Tibial nerve (tissue), 4 donors: ENCODE data around the gene INSIG1.

Experiments used
- CTCF ChIP-seq, 5 experiments: fragments of 200-600 bp in 3 of 5; fragments of 450-650 bp in 2 of 5; sonication (generic) in 3 of 5; IDR thresholded peaks; one replicate each; pipeline ENCODE4 v1.5.1; 2016 to 2019; ENCODE audit warnings: antibody characterized with exemption in 5 of 5, mild to moderate bottlenecking in 3 of 5, moderate library complexity in 2 of 5
- EP300 ChIP-seq, 2 donors: sonication (generic); formaldehyde crosslinking; IDR thresholded peaks; one replicate each; pipeline ENCODE4 v1.6.1; 2017; ENCODE audit warnings: antibody characterized with exemption in 2 of 2, mild to moderate bottlenecking in 1 of 2
- POLR2A ChIP-seq, 2 donors: fragments of 450-650 bp; IDR thresholded peaks; one replicate each; pipeline ENCODE4 v1.6.1; 2017; ENCODE audit warnings: antibody characterized with exemption in 2 of 2, mild to moderate bottlenecking in 2 of 2, moderate library complexity in 2 of 2

- TF ChIP-seq CTCF (IDR thresholded peaks at IDR 0.05) (no peak), EP300 (IDR thresholded peaks at IDR 0.05) (no peak), POLR2A (IDR thresholded peaks at IDR 0.05) (no peak)
These were observed 14.0 kb upstream of the INSIG1 start for GRCh38 chr7:155283565-155284194.
